Esophagus mucosa (tissue), 1 donor: Measurements from ENCODE around the gene PDS5A. TPM values are rescaled to one million over a fixed set of nuclear protein-coding genes. Genes with fewer than 3 reads are reported as not detected.
"Not testable (repeated sequence)": the region's sequence is repeated elsewhere in the genome, so short reads cannot be mapped to it uniquely, and the experiment has no call there.

Experiments
- ATAC-seq: fragments of 200-7000 bp; cut with Tn5 transposase; one replicate; pipeline ENCODE4 v1.9.1; 2020
- total RNA-seq: library from RNA; stranded (reverse); gene quantifications from one replicate; pipeline ENCODE4 v1.2.4, GENCODE V29; 2023
- donor health status: DM: yes; HTN: yes; CAD: no.

Gene PDS5A
- total RNA-seq, 1 donor from 2014 or later, result 49.7 TPM

- peak; percentile 25 for ATAC-seq
These were observed 84.0 kb downstream of the PDS5A start for GRCh38 chr4:39893693-39894072.

GRCh38 chr4:39892988-39893692, 84.6 kb downstream of the PDS5A start:
- no peak for ATAC-seq

- ATAC-seq, result no peak
These were observed 88.5 kb downstream of the PDS5A start for GRCh38 chr4:39889226-39889625.

GRCh38 chr4:39888541-39888940, 89.2 kb downstream of the PDS5A start:
- no peak for ATAC-seq

GRCh38 chr4:39883646-39884045, 94.1 kb downstream of the PDS5A start:
- ATAC-seq, result no peak

- no peak for ATAC-seq
These were observed 95.9 kb downstream of the PDS5A start for GRCh38 chr4:39881789-39882188.

GRCh38 chr4:39877971-39878370, 99.7 kb downstream of the PDS5A start:
- no peak for ATAC-seq

- no peak for ATAC-seq
These were observed 103.9 kb downstream of the PDS5A start for GRCh38 chr4:39873823-39874222.

- ATAC-seq, result no peak
These were observed 112.4 kb downstream of the PDS5A start for GRCh38 chr4:39865280-39865679.

- no peak for ATAC-seq
These were observed 113.3 kb downstream of the PDS5A start for GRCh38 chr4:39864391-39864790.

GRCh38 chr4:39860804-39861203, 116.9 kb downstream of the PDS5A start:
- ATAC-seq, result no peak

- ATAC-seq, result no peak
These were observed 121.7 kb downstream of the PDS5A start for GRCh38 chr4:39855909-39856512.

GRCh38 chr4:39852636-39853035, 125.1 kb downstream of the PDS5A start:
- ATAC-seq, result no peak

GRCh38 chr4:39850727-39851126, 127.0 kb downstream of the PDS5A start:
- no peak for ATAC-seq

- ATAC-seq, result no peak
These were observed 131.0 kb downstream of the PDS5A start for GRCh38 chr4:39846705-39847104.

- no peak for ATAC-seq
These were observed 131.6 kb downstream of the PDS5A start for GRCh38 chr4:39846120-39846519.

GRCh38 chr4:39841894-39842293, 135.8 kb downstream of the PDS5A start:
- ATAC-seq, result no peak

GRCh38 chr4:39840516-39840915, 137.2 kb downstream of the PDS5A start:
- not testable (repeated sequence) for ATAC-seq

GRCh38 chr4:39840027-39840426, 137.7 kb downstream of the PDS5A start:
- ATAC-seq, result no peak

GRCh38 chr4:39838431-39838830, 139.3 kb downstream of the PDS5A start:
- ATAC-seq, result not testable (repeated sequence)

- ATAC-seq, result no peak
These were observed 143.4 kb downstream of the PDS5A start for GRCh38 chr4:39834269-39834668.

- ATAC-seq, result no peak
These were observed 151.9 kb downstream of the PDS5A start for GRCh38 chr4:39825741-39826231.

- ATAC-seq, result no peak
These were observed 152.6 kb downstream of the PDS5A start for GRCh38 chr4:39825090-39825489.

- no peak for ATAC-seq
These were observed 154.5 kb downstream of the PDS5A start for GRCh38 chr4:39823191-39823590.
